ENCODE data around the gene SLAIN1. TPM values are rescaled to one million over a fixed set of nuclear protein-coding genes. Genes with fewer than 3 reads are reported as not detected.
"Not testable (repeated sequence)": the region's sequence is repeated elsewhere in the genome, so short reads cannot be mapped to it uniquely, and the experiment has no call there.

The SLAIN1 gene
- total and polyA plus RNA-seq, 2 of the 8 experiments (the other 6 are each of a cell fraction or from before 2014, with no cell fraction given), result 35.0 to 37.7 TPM

- WGBS, 2 experiments (ENCODE audit: extremely low coverage in 1 of 2, insufficient coverage in 1 of 2, insufficient read length in 1 of 2, insufficient replicate concordance in 2 of 2, low coverage in 1 of 2, low lambda C conversion rate in 2 of 2, missing lambda C conversion rate in 1 of 2), result 95% methylated on average over 14 of the region's 16 CpGs; no CpG with 5 or more reads in 1 of the 2 experiments
Observed at GRCh38 chr13:77662301-77662700, 35.2 kb upstream of the SLAIN1 start.

GRCh38 chr13:77662831-77663230, 34.7 kb upstream of the SLAIN1 start:
- H2AFZ ChIP-seq (ENCODE audit: low read length); H4K5ac ChIP-seq (ENCODE audit: insufficient read length, low read depth, low read length); H2BK120ac ChIP-seq (replicated peaks; ENCODE audit: low read depth, low read length); DNase-seq (ENCODE audit: low read depth in 1 of 2, low spot score in 2 of 2); H2BK5ac ChIP-seq (ENCODE audit: low read depth, low read length); H3K23ac ChIP-seq (ENCODE audit: insufficient read length); H2AK5ac ChIP-seq (ENCODE audit: low read depth, low read length); H2BK15ac ChIP-seq (ENCODE audit: low read length); H2BK12ac ChIP-seq (ENCODE audit: low read depth, low read length); H3K27me3 ChIP-seq (replicated peaks in 1 of 4; ENCODE audit: control insufficient read depth in 3 of 4, extremely low read depth in 1 of 4, insufficient read depth in 3 of 4, low read length in 3 of 4); H3K4me2 ChIP-seq (ENCODE audit: insufficient read depth in 1 of 2, low read depth in 2 of 2, low read length in 2 of 2); CTCF ChIA-PET (ENCODE audit: partially characterized antibody); H4K91ac ChIP-seq (replicated peaks; ENCODE audit: insufficient read length, low read length); POLR2A ChIA-PET (ENCODE audit: partially characterized antibody); H3K79me2 ChIP-seq (ENCODE audit: control insufficient read depth in 1 of 2, insufficient read depth in 2 of 2, low read length in 2 of 2); H3K23me2 ChIP-seq (ENCODE audit: low read depth, low read length); H3K4me3 ChIP-seq (ENCODE audit: extremely low read depth in 1 of 4, insufficient read depth in 2 of 4, low read depth in 3 of 4, low read length in 4 of 4); H3K56ac ChIP-seq (replicated peaks; ENCODE audit: insufficient read length, low read depth, low read length); H3K9ac ChIP-seq (replicated peaks in 1 of 4; ENCODE audit: extremely low read depth in 1 of 4, low read depth in 3 of 4, low read length in 3 of 4); H4K20me1 ChIP-seq (replicated peaks in 1 of 2; ENCODE audit: control insufficient read depth in 1 of 2, insufficient read depth in 2 of 2, low read length in 2 of 2); H2BK20ac ChIP-seq (ENCODE audit: low read length); FAIRE-seq; H3K14ac ChIP-seq (ENCODE audit: insufficient read length); H3K4me1 ChIP-seq (replicated peaks in 1 of 4; ENCODE audit: control insufficient read depth in 3 of 4, insufficient read depth in 4 of 4, low read length in 3 of 4); H3K36me3 ChIP-seq (ENCODE audit: control insufficient read depth in 2 of 4, insufficient read depth in 4 of 4, low read length in 3 of 4); H3K18ac ChIP-seq (ENCODE audit: extremely low read depth, low read length); H4K8ac ChIP-seq (ENCODE audit: extremely low read depth, insufficient read depth, low read length); H3K27ac ChIP-seq (ENCODE audit: low read depth, low read length); H3K79me1 ChIP-seq (ENCODE audit: low read depth, low read length); H3K4ac ChIP-seq (replicated peaks; ENCODE audit: insufficient read length, low read depth, low read length): not testable (repeated sequence)
- WGBS, 2 experiments (ENCODE audit: extremely low coverage in 1 of 2, insufficient coverage in 1 of 2, insufficient read length in 1 of 2, insufficient replicate concordance in 2 of 2, low coverage in 1 of 2, low lambda C conversion rate in 2 of 2, missing lambda C conversion rate in 1 of 2), result 96% methylated on average over 11 of the region's 15 CpGs; no CpG with 5 or more reads in 1 of the 2 experiments
- peaks cover 3 to 27% of the 10 kb centered on the region in 2 experiments; a peak in 2 of 4 replicates for H3K9me3 ChIP-seq (ENCODE audit: insufficient read depth in 2 of 2, low read depth in 1 of 2, low read length in 1 of 2)

More at GRCh38 chr13:77662301-77662700, 35.2 kb upstream of the SLAIN1 start:
- H3K79me2 ChIP-seq (ENCODE audit: control insufficient read depth in 1 of 2, insufficient read depth in 2 of 2, low read length in 2 of 2); H3K56ac ChIP-seq (replicated peaks; ENCODE audit: insufficient read length, low read depth, low read length); H2AFZ ChIP-seq (ENCODE audit: low read length); H3K14ac ChIP-seq (ENCODE audit: insufficient read length); H3K4me1 ChIP-seq (replicated peaks in 1 of 4; ENCODE audit: control insufficient read depth in 3 of 4, insufficient read depth in 4 of 4, low read length in 3 of 4); H2BK15ac ChIP-seq (ENCODE audit: low read length); POLR2A ChIA-PET (ENCODE audit: partially characterized antibody); H3K4ac ChIP-seq (replicated peaks; ENCODE audit: insufficient read length, low read depth, low read length); H3K9ac ChIP-seq (replicated peaks in 1 of 4; ENCODE audit: extremely low read depth in 1 of 4, low read depth in 3 of 4, low read length in 3 of 4); H2BK5ac ChIP-seq (ENCODE audit: low read depth, low read length); H3K23me2 ChIP-seq (ENCODE audit: low read depth, low read length); CTCF ChIA-PET (ENCODE audit: partially characterized antibody); H4K20me1 ChIP-seq (replicated peaks in 1 of 2; ENCODE audit: control insufficient read depth in 1 of 2, insufficient read depth in 2 of 2, low read length in 2 of 2); H2BK20ac ChIP-seq (ENCODE audit: low read length); H4K8ac ChIP-seq (ENCODE audit: extremely low read depth, insufficient read depth, low read length); H3K23ac ChIP-seq (ENCODE audit: insufficient read length); H3K4me3 ChIP-seq (ENCODE audit: extremely low read depth in 1 of 4, insufficient read depth in 2 of 4, low read depth in 3 of 4, low read length in 4 of 4); H3K36me3 ChIP-seq (ENCODE audit: control insufficient read depth in 2 of 4, insufficient read depth in 4 of 4, low read length in 3 of 4); H2AK5ac ChIP-seq (ENCODE audit: low read depth, low read length); H3K27ac ChIP-seq (ENCODE audit: low read depth, low read length); H3K79me1 ChIP-seq (ENCODE audit: low read depth, low read length); H2BK120ac ChIP-seq (replicated peaks; ENCODE audit: low read depth, low read length); H3K4me2 ChIP-seq (ENCODE audit: insufficient read depth in 1 of 2, low read depth in 2 of 2, low read length in 2 of 2); DNase-seq (ENCODE audit: low read depth in 1 of 2, low spot score in 2 of 2); H4K91ac ChIP-seq (replicated peaks; ENCODE audit: insufficient read length, low read length); H3K18ac ChIP-seq (ENCODE audit: extremely low read depth, low read length); H4K5ac ChIP-seq (ENCODE audit: insufficient read length, low read depth, low read length); H3K27me3 ChIP-seq (replicated peaks in 1 of 4; ENCODE audit: control insufficient read depth in 3 of 4, extremely low read depth in 1 of 4, insufficient read depth in 3 of 4, low read length in 3 of 4); H2BK12ac ChIP-seq (ENCODE audit: low read depth, low read length); FAIRE-seq: not testable (repeated sequence)
- peaks cover 3 to 27% of the 10 kb centered on the region in 2 experiments; a peak in 2 of 4 replicates for H3K9me3 ChIP-seq (ENCODE audit: insufficient read depth in 2 of 2, low read depth in 1 of 2, low read length in 1 of 2)

Measured in H1 (cell line).